Measurements from ENCODE around the gene DDR1. TPM values are rescaled to one million over a fixed set of nuclear protein-coding genes. Genes with fewer than 3 reads are reported as not detected.

DDR1 gene
- total RNA-seq, 1 donor = 32.4 TPM

- DNase-seq (ENCODE audit: low read depth) = no peak
Observed at GRCh38 chr6:30875244-30876038, 8.9 kb upstream of the DDR1 start.

GRCh38 chr6:30876039-30876730 is 8.1 kb upstream of the DDR1 start:
- peak; percentile 50 for DNase-seq (ENCODE audit: low read depth)
- H3K4me3 ChIP-seq (ENCODE audit: low read depth, low read length) = no peak overlapping the region
- TF ChIP-seq, protein P1, sequence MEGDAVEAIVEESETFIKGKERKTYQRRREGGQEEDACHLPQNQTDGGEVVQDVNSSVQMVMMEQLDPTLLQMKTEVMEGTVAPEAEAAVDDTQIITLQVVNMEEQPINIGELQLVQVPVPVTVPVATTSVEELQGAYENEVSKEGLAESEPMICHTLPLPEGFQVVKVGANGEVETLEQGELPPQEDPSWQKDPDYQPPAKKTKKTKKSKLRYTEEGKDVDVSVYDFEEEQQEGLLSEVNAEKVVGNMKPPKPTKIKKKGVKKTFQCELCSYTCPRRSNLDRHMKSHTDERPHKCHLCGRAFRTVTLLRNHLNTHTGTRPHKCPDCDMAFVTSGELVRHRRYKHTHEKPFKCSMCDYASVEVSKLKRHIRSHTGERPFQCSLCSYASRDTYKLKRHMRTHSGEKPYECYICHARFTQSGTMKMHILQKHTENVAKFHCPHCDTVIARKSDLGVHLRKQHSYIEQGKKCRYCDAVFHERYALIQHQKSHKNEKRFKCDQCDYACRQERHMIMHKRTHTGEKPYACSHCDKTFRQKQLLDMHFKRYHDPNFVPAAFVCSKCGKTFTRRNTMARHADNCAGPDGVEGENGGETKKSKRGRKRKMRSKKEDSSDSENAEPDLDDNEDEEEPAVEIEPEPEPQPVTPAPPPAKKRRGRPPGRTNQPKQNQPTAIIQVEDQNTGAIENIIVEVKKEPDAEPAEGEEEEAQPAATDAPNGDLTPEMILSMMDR (IDR thresholded peaks at IDR 0.05; ENCODE audit: insufficient read depth, low read depth, low read length) = no peak

More at GRCh38 chr6:30875244-30876038, 8.9 kb upstream of the DDR1 start:
- H3K4me3 ChIP-seq (ENCODE audit: low read depth, low read length) = no peak overlapping the region
- TF ChIP-seq, protein P1 (IDR thresholded peaks at IDR 0.05; ENCODE audit: insufficient read depth, low read depth, low read length) = no peak

DNA sequence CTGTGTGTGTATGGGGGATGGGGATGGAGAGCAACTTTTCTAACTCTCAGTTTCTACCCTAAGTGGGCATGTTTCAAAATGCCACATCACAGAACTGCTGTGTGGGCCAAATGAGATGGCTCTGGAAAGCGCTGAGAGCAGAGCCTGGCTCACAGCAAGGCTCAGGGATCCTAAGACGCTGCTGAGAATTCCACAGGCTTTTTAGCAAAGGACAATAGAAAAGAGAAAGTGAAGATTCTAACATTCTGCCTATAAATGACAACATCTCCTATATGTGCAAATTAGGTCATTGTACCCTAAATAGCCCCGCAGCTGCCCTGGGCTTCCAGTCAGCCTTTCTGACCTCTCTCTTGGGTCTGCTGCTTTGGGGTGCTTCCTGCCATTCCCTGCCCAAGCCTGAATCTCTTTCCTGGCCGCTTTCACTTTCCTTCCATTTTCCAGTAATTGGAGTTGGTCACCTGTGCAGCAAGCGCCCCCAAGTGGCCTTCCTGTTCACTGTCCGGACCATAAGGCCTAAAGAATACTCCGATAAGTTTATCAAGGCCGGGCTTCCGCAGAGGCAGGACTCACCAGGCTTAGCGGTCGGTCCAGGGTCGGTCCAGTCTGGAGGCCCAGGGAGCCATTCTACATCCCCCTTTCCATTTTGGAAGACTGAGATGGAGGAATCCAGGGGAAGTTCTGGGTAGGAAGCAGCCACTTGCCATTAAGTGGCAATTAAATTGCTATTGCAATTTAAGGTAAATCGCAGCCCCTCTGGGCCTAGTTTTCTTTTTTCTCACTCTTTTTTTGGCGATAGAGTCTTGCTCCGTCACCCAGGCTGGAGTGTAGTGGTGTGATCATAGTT is 6.7 kb upstream of the DDR1 start:
- DNase-seq (ENCODE audit: low read depth) = peak; percentile 95
- TF ChIP-seq, protein P1 (IDR thresholded peaks at IDR 0.05; ENCODE audit: insufficient read depth, low read depth, low read length) = peak; percentile 94
- peak overlapping the region; percentile 34 for H3K4me3 ChIP-seq (ENCODE audit: low read depth, low read length)

GRCh38 chr6:30879684-30880427 is 4.5 kb upstream of the DDR1 start:
- TF ChIP-seq, protein P1 (IDR thresholded peaks at IDR 0.05; ENCODE audit: insufficient read depth, low read depth, low read length) = no peak
- DNase-seq (ENCODE audit: low read depth) = peak; percentile 13
- no peak overlapping the region for H3K4me3 ChIP-seq (ENCODE audit: low read depth, low read length)

- TF ChIP-seq, protein P1 (IDR thresholded peaks at IDR 0.05; ENCODE audit: insufficient read depth, low read depth, low read length) = no peak
- DNase-seq (ENCODE audit: low read depth) = no peak
- no peak overlapping the region for H3K4me3 ChIP-seq (ENCODE audit: low read depth, low read length)
Observed at GRCh38 chr6:30880698-30881252, 3.5 kb upstream of the DDR1 start.
